ENCODE results near the gene HTR4. TPM values are rescaled to one million over a fixed set of nuclear protein-coding genes. Genes with fewer than 3 reads are reported as not detected.

HTR4 gene
- total RNA-seq, 2 experiments from 2014 or later: not detected

- Histone ChIP-seq H4K20me1 (ENCODE audit: insufficient read depth, low read length) (no peaks in the 10 kb centered on the region), H3K36me3 (ENCODE audit: insufficient read depth, low read length) (no peaks in the 10 kb centered on the region), H3K79me2 (ENCODE audit: insufficient read depth, low read depth, low read length) (no peaks in the 10 kb centered on the region), H3K4me2 (ENCODE audit: low read length) (no peak overlapping the region), H3K9me3 (ENCODE audit: low read length) (no peaks in the 10 kb centered on the region), H2AFZ (ENCODE audit: low read length) (no peak overlapping the region), H3K4me3 (ENCODE audit: low read depth, low read length, poor library complexity, severe bottlenecking) (no peak overlapping the region), H3K9me2 (ENCODE audit: insufficient read depth, low read length) (no peaks in the 10 kb centered on the region), H3K27ac (ENCODE audit: low read depth, low read length, poor library complexity, severe bottlenecking) (no peak overlapping the region), H3K4me1 (ENCODE audit: insufficient read depth, low read length, poor library complexity, severe bottlenecking) (no peaks in the 10 kb centered on the region)
- no peak for TF ChIP-seq EZH2phosphoT487 (IDR thresholded peaks at IDR 0.05; ENCODE audit: borderline replicate concordance, low read depth, low read length)
- no peak for TF ChIP-seq CTCF (conservative IDR thresholded peaks at IDR 0.05; ENCODE audit: low read length)
- intact Hi-C loops (cut with micrococcal nuclease; ENCODE audit: unreplicated experiment): no loop called here
- no peak for DNase-seq (ENCODE audit: low spot score)
- CTCF ChIA-PET (ENCODE audit: unreplicated experiment): no interaction called here
- BruUV-seq (replicated peaks): no TSS peak
- POLR2A ChIA-PET: no interaction called here
Measured at GRCh38 chr5:148477429-148477828, 176.9 kb downstream of the HTR4 start.

- no peak for DNase-seq (ENCODE audit: low spot score)
- no peaks in the 10 kb centered on the region for H3K4me1 ChIP-seq (ENCODE audit: insufficient read depth, low read length, poor library complexity, severe bottlenecking)
- BruUV-seq (replicated peaks): no TSS peak
- intact Hi-C loops (cut with micrococcal nuclease; ENCODE audit: unreplicated experiment): no loop called here
- H3K36me3 ChIP-seq (ENCODE audit: insufficient read depth, low read length): no peaks in the 10 kb centered on the region
- ChIA-PET CTCF (ENCODE audit: unreplicated experiment) (no interaction called here), POLR2A (no interaction called here)
- H3K4me3 ChIP-seq (ENCODE audit: low read depth, low read length, poor library complexity, severe bottlenecking): no peak overlapping the region
- no peaks in the 10 kb centered on the region for H4K20me1 ChIP-seq (ENCODE audit: insufficient read depth, low read length)
- TF ChIP-seq EZH2phosphoT487 (IDR thresholded peaks at IDR 0.05; ENCODE audit: borderline replicate concordance, low read depth, low read length) (no peak), CTCF (conservative IDR thresholded peaks at IDR 0.05; ENCODE audit: low read length) (no peak)
- no peak overlapping the region for H3K4me2 ChIP-seq (ENCODE audit: low read length)
- H3K9me2 ChIP-seq (ENCODE audit: insufficient read depth, low read length): no peaks in the 10 kb centered on the region
- no peak overlapping the region for H3K27ac ChIP-seq (ENCODE audit: low read depth, low read length, poor library complexity, severe bottlenecking)
- no peaks in the 10 kb centered on the region for H3K9me3 ChIP-seq (ENCODE audit: low read length)
- H3K79me2 ChIP-seq (ENCODE audit: insufficient read depth, low read depth, low read length): no peaks in the 10 kb centered on the region
- H2AFZ ChIP-seq (ENCODE audit: low read length): no peak overlapping the region
Measured at GRCh38 chr5:148476302-148476701, 178.0 kb downstream of the HTR4 start.

GRCh38 chr5:148474025-148474511 lies 180.3 kb downstream of the HTR4 start:
- Histone ChIP-seq H3K79me2 (ENCODE audit: insufficient read depth, low read depth, low read length) (no peaks in the 10 kb centered on the region), H2AFZ (ENCODE audit: low read length) (no peak overlapping the region), H3K9me3 (ENCODE audit: low read length) (no peaks in the 10 kb centered on the region), H3K4me2 (ENCODE audit: low read length) (no peak overlapping the region), H3K4me1 (ENCODE audit: insufficient read depth, low read length, poor library complexity, severe bottlenecking) (no peaks in the 10 kb centered on the region), H3K4me3 (ENCODE audit: low read depth, low read length, poor library complexity, severe bottlenecking) (no peak overlapping the region), H3K36me3 (ENCODE audit: insufficient read depth, low read length) (no peaks in the 10 kb centered on the region), H3K27ac (ENCODE audit: low read depth, low read length, poor library complexity, severe bottlenecking) (no peak overlapping the region), H4K20me1 (ENCODE audit: insufficient read depth, low read length) (no peaks in the 10 kb centered on the region), H3K9me2 (ENCODE audit: insufficient read depth, low read length) (no peaks in the 10 kb centered on the region)
- DNase-seq (ENCODE audit: low spot score): no peak
- ChIA-PET CTCF (ENCODE audit: unreplicated experiment) (no interaction called here), POLR2A (interaction anchor here (0.7 kb wide), 2 partner anchors 163 to 645 kb away, joined by 3 to 4 read pairs; no protein-coding TSS in a partner anchor)
- intact Hi-C loops (cut with micrococcal nuclease; ENCODE audit: unreplicated experiment): no loop called here
- no TSS peak for BruUV-seq (replicated peaks)
- TF ChIP-seq EZH2phosphoT487 (IDR thresholded peaks at IDR 0.05; ENCODE audit: borderline replicate concordance, low read depth, low read length) (no peak), CTCF (conservative IDR thresholded peaks at IDR 0.05; ENCODE audit: low read length) (no peak)
